WI38 (cell line): ENCODE data around the gene C4BPB.
A peak's percentile ranks its signal among the peaks of the same experiment; 100 is the strongest.

Experiments
- H3K4me3 ChIP-seq: 2 replicates; pipeline ENCODE4 v1.5.1; 2011; ENCODE audit warnings: low read depth, mild to moderate bottlenecking, control low read depth, low read length
- CTCF ChIP-seq: IDR thresholded peaks from 2 replicates; pipeline ENCODE4 v1.5.1; 2012; ENCODE audit warnings: low read depth, mild to moderate bottlenecking, control low read depth, low read length

C4BPB gene

GRCh38 chr1:207049054-207049453 lies 39.6 kb upstream of the C4BPB start:
- TF ChIP-seq CTCF: no peak
- no peak overlapping the region for H3K4me3 ChIP-seq

GRCh38 chr1:207049514-207049913 lies 39.1 kb upstream of the C4BPB start:
- peak overlapping the region; percentile 89; the same call in 1 of the 2 replicates for H3K4me3 ChIP-seq
- no peak for TF ChIP-seq CTCF

- peak; percentile 64 for TF ChIP-seq CTCF
These were observed 38.7 kb upstream of the C4BPB start for GRCh38 chr1:207049974-207050391.

GRCh38 chr1:207050480-207051190 lies 38.0 kb upstream of the C4BPB start:
- peak overlapping the region; percentile 89 for H3K4me3 ChIP-seq
- TF ChIP-seq CTCF: no peak

More at GRCh38 chr1:207049974-207050391, 38.7 kb upstream of the C4BPB start:
- peak overlapping the region; percentile 89 for H3K4me3 ChIP-seq

- peak within 1 kb of the TSS; percentile 89 for H3K4me3 ChIP-seq
- TF ChIP-seq CTCF: no peak
These were observed 37.3 kb upstream of the C4BPB start, which contains the start of gene YOD1 for GRCh38 chr1:207051191-207051943. TSS of gene YOD1 (minus strand) at chr1:207051208. CDS start at chr1:207051030, 178 bp downstream.

GRCh38 chr1:207052911-207053769 lies 35.5 kb upstream of the C4BPB start, which contains the start of gene PFKFB2:
TSS of gene PFKFB2 (plus strand) at chr1:207053275. CDS start at chr1:207054718, 1,443 bp downstream.
- no peak for TF ChIP-seq CTCF
- peak within 1 kb of the TSS; percentile 52 for H3K4me3 ChIP-seq
